ENCODE measurements around the gene PTGS2. TPM values are rescaled to one million over a fixed set of nuclear protein-coding genes. Genes with fewer than 3 reads are reported as not detected.

PTGS2 gene
- polyA plus RNA-seq, 3 donors, result 39.2 to 159 (median 113) TPM

DNA sequence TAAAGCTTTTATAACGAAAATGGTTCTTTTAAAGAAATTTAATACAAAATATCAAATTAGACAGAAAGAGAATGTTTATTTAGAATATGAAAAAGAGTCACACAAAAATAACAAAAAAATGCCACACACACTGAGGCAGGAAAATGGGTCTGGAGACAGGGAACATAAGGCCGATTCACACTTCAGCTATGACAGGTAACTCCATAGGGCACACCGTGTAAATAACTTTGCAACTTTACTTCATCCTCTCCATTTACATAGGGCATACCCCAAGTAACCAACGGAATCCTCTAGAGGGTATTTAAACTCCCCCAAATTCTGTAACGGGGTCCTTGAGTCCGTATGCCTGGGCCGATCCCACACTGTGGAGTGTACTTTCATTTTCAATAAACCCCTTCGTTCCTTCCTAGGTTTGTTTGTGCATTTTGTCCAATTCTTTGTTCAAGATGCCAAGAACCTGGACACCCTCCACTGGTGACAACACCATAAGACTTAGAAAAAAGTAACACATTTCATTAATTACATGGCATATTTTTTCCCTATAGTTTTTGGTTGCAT, 23.1 kb upstream of the PTGS2 start:
- intact Hi-C loops (cut with micrococcal nuclease), result no loop called here
- Histone ChIP-seq H4K20me1 (ENCODE audit: insufficient read depth, low read length) (no peaks in the 10 kb centered on the region), H3K4me1 (ENCODE audit: control insufficient read depth in 1 of 2, insufficient read depth in 2 of 2, low read length in 2 of 2) (no peaks in the 10 kb centered on the region), H3K4me3 (replicated peaks in 1 of 3; ENCODE audit: low read depth in 2 of 3, low read length in 3 of 3) (no peak overlapping the region), H3K36me3 (replicated peaks in 1 of 2; ENCODE audit: control insufficient read depth in 1 of 2, insufficient read depth in 2 of 2, low read length in 2 of 2) (no peaks in the 10 kb centered on the region), H3K9me3 (replicated peaks in 1 of 2; ENCODE audit: control insufficient read depth in 1 of 2, insufficient read depth in 1 of 2, low read length in 2 of 2) (no peaks in the 10 kb centered on the region), H3K4me2 (replicated peaks; ENCODE audit: extremely low read depth, low read length, poor library complexity, severe bottlenecking) (no peak overlapping the region), H3K79me2 (ENCODE audit: insufficient read depth, low read length) (no peaks in the 10 kb centered on the region), H3K9ac (ENCODE audit: insufficient read depth, low read length, poor library complexity, severe bottlenecking) (no peak overlapping the region), H3K27ac (ENCODE audit: low read depth in 1 of 2, low read length in 2 of 2) (no peak overlapping the region), H2AFZ (ENCODE audit: insufficient read depth, low read depth, low read length, poor library complexity, severe bottlenecking) (no peak overlapping the region), H3K27me3 (ENCODE audit: control insufficient read depth in 2 of 2, insufficient read depth in 2 of 2, low read length in 2 of 2) (no peaks in the 10 kb centered on the region)
- 100% methylated on average over 1 of the region's 8 CpGs for WGBS (ENCODE audit: insufficient coverage)
- TF ChIP-seq, protein P1, sequence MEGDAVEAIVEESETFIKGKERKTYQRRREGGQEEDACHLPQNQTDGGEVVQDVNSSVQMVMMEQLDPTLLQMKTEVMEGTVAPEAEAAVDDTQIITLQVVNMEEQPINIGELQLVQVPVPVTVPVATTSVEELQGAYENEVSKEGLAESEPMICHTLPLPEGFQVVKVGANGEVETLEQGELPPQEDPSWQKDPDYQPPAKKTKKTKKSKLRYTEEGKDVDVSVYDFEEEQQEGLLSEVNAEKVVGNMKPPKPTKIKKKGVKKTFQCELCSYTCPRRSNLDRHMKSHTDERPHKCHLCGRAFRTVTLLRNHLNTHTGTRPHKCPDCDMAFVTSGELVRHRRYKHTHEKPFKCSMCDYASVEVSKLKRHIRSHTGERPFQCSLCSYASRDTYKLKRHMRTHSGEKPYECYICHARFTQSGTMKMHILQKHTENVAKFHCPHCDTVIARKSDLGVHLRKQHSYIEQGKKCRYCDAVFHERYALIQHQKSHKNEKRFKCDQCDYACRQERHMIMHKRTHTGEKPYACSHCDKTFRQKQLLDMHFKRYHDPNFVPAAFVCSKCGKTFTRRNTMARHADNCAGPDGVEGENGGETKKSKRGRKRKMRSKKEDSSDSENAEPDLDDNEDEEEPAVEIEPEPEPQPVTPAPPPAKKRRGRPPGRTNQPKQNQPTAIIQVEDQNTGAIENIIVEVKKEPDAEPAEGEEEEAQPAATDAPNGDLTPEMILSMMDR (IDR thresholded peaks at IDR 0.05), result no peak
- Mint-ChIP-seq H3K4me3 (no peak overlapping the region), H3K36me3 (no peaks in the 10 kb centered on the region), H3K27me3 (ENCODE audit: low read depth in 3 of 3) (no peaks in the 10 kb centered on the region), H3K4me1 (peaks cover 2% of the 10 kb centered on the region), H3K27ac (no peak overlapping the region), H3K9me3 (no peaks in the 10 kb centered on the region)
- DNase-seq, result no peak

DNA sequence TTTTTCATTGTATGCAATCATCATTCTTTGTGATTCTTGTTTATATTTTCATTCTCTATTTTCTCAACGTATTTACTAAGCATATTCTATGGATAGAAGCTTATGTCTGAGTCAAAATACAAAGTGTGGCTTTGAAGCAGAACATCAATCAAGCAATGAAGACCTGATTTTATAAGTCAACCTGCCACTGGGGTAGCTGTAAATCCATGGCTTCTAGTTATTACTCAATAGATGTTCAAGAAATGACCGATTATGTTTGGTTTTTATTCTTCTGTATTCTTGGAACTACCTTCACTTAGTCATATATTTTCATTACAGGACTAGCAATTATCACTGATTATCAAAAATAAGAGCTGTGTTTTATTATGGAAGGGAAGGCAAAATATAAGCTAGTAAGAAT, 20.5 kb upstream of the PTGS2 start:
- no peak overlapping the region for H2AFZ ChIP-seq (ENCODE audit: insufficient read depth, low read depth, low read length, poor library complexity, severe bottlenecking)
- WGBS (ENCODE audit: insufficient coverage), result no CpG with 5 or more reads among the region's 2 CpGs
- no peaks in the 10 kb centered on the region for H3K36me3 Mint-ChIP-seq
- no peaks in the 10 kb centered on the region for H3K79me2 ChIP-seq (ENCODE audit: insufficient read depth, low read length)
- H3K4me2 ChIP-seq (replicated peaks; ENCODE audit: extremely low read depth, low read length, poor library complexity, severe bottlenecking), result no peak overlapping the region
- H4K20me1 ChIP-seq (ENCODE audit: insufficient read depth, low read length), result no peaks in the 10 kb centered on the region
- H3K9ac ChIP-seq (ENCODE audit: insufficient read depth, low read length, poor library complexity, severe bottlenecking), result no peak overlapping the region
- no peak overlapping the region for H3K27ac Mint-ChIP-seq
- intact Hi-C loops (cut with micrococcal nuclease), result no loop called here
- no peak overlapping the region for H3K4me3 Mint-ChIP-seq
- no peaks in the 10 kb centered on the region for H3K27me3 Mint-ChIP-seq (ENCODE audit: low read depth in 3 of 3)
- no peak overlapping the region for H3K27ac ChIP-seq (ENCODE audit: low read depth in 1 of 2, low read length in 2 of 2)
- no peaks in the 10 kb centered on the region for H3K9me3 Mint-ChIP-seq
- H3K4me1 ChIP-seq (ENCODE audit: control insufficient read depth in 1 of 2, insufficient read depth in 2 of 2, low read length in 2 of 2), result no peaks in the 10 kb centered on the region
- no peaks in the 10 kb centered on the region for H3K4me1 Mint-ChIP-seq
- H3K27me3 ChIP-seq (ENCODE audit: control insufficient read depth in 2 of 2, insufficient read depth in 2 of 2, low read length in 2 of 2), result no peaks in the 10 kb centered on the region
- no peaks in the 10 kb centered on the region for H3K9me3 ChIP-seq (replicated peaks in 1 of 2; ENCODE audit: control insufficient read depth in 1 of 2, insufficient read depth in 1 of 2, low read length in 2 of 2)
- H3K36me3 ChIP-seq (replicated peaks in 1 of 2; ENCODE audit: control insufficient read depth in 1 of 2, insufficient read depth in 2 of 2, low read length in 2 of 2), result no peaks in the 10 kb centered on the region
- no peak for DNase-seq
- TF ChIP-seq, protein P1 (IDR thresholded peaks at IDR 0.05), result no peak
- no peak overlapping the region for H3K4me3 ChIP-seq (replicated peaks in 1 of 3; ENCODE audit: low read depth in 2 of 3, low read length in 3 of 3)

Data from CD14-positive monocyte (primary cell).